HG02623 (cell line): ENCODE data around the gene CDHR1.
A peak's percentile ranks its signal among the peaks of the same experiment; 100 is the strongest.
"Not testable (repeated sequence)": the region's sequence is repeated elsewhere in the genome, so short reads cannot be mapped to it uniquely, and the experiment has no call there.

Source experiments
- ATAC-seq: cut with Tn5 transposase; IDR thresholded peaks from one replicate; pipeline ENCODE4 v1.9.1; 2021; ENCODE audit warnings: moderate library complexity; ENCODE audit not compliant: unreplicated experiment

CDHR1 gene

DNA sequence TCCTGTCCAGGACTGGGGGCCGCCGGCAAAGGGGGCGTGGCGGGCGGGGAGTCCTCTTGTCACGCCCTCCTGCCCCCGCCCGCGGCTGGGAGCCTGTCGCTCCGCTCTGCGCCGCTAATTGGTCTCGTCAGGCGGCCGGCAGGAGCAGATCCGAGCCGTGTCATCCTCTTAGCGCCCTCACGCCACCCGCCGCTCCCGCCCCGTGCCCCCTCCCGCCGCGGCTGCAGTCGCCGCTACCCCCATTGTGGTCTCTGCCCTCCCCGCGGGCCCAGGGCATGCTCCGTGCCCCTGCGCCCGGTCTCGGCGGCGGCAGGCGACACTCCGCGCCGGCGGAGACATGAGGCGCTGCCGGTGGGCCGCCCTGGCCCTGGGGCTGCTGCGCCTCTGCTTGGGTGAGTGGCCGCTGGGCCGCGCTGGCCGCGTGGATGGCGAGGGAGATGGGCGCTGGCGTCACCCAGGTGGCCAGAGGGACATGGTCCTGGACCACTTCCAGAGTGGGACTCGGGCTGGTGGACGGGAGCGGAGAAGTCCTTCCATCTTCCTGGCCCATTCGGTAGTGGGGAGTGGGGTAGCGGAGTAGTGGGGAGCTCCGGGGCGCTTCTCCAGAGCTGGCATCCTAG lies at the start of gene CDHR1:
CDHR1 (plus strand) TSS at position 114 of the 620 bp plus-strand sequence; CDS start at position 338, 224 bp downstream.
- peak; percentile 58 for ATAC-seq

GRCh38 chr10:84147347-84147746 lies 47.0 kb upstream of the CDHR1 start:
- ATAC-seq: no peak

GRCh38 chr10:84148006-84148597 lies 46.2 kb upstream of the CDHR1 start:
- ATAC-seq: peak; percentile 49

GRCh38 chr10:84149854-84150253 lies 44.5 kb upstream of the CDHR1 start:
- ATAC-seq: no peak

DNA sequence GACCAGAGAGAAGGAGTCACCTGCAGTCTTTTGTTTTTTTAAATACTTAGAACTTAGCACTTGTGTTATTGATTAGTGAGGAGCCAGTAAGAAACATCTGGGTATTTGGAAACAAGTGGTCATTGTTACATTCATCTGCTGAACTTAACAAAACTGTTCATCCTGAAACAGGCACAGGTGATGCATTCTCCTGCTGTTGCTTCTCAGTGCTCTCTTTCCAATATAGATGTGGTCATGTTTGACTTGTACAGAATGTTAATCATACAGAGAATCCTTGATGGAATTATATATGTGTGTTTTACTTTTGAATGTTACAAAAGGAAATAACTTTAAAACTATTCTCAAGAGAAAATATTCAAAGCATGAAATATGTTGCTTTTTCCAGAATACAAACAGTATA lies 41.6 kb upstream of the CDHR1 start:
- no peak for ATAC-seq

DNA sequence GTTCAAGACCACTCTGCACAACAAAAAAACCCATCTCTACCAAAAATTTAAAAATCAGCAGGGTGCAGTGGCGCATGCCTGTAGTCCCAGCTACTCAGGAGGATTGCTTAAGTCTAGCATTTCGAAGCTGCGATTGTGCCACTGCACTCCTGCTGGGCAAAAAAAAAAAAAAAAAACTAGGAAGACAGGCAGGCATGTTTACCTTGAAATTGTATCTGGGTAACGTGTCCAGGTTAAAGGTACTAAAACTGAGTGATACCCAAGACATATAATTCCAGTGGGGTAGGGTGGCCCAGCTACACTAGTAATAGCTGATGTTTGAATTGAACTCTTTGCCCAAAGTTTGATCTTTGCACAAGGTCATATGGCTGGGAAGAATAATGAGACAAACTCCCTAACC lies 38.8 kb upstream of the CDHR1 start:
- ATAC-seq: no peak

DNA sequence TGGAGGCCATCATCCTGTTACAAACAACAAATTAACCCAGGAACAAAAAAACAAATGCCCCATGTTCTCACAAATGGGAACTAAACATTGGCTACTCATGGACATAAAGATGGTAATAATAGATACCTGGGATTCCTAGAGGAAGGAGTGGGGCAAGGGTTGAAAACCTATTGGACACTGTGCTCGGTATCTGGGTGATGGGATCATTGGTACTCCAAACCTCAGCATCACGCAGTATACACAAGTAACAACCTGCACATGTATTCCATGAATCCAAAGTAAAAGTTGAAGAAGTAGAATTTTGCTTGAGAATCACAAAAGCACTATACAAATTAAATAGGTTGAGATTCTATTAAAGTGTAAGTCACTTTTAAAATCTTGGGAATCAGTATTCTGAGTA lies 38.3 kb upstream of the CDHR1 start:
- ATAC-seq: no peak

GRCh38 chr10:84156768-84157167 lies 37.6 kb upstream of the CDHR1 start:
- ATAC-seq: no peak

DNA sequence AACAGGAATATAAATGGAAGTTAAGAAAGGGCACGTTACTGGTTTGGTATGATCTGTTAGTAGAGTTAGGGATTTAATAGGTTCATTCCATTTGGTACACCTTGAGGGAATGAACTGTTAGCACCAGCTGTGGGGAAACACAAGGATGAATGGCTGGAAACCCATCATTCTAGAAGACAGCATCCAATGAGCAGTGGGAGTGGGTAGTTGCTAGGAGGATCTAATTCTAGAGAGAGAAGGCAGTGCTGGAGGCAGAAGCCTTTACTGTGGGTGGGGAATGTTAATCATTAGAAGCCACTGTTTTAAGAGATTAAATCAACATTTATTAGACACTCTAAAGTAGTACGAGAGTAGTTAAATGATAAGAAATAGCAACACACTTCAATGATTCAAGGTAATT lies 36.3 kb upstream of the CDHR1 start:
- ATAC-seq: no peak

- ATAC-seq: no peak
Measured at GRCh38 chr10:84158550-84158949, 35.8 kb upstream of the CDHR1 start.

- ATAC-seq: no peak
Measured at GRCh38 chr10:84159076-84159685, 35.2 kb upstream of the CDHR1 start.

- ATAC-seq: no peak
Measured at GRCh38 chr10:84160663-84161362, 33.5 kb upstream of the CDHR1 start.

GRCh38 chr10:84163996-84164395 lies 30.3 kb upstream of the CDHR1 start:
- no peak for ATAC-seq

GRCh38 chr10:84164442-84164841 lies 29.9 kb upstream of the CDHR1 start:
- no peak for ATAC-seq

GRCh38 chr10:84166620-84167288 lies 27.6 kb upstream of the CDHR1 start:
- peak; percentile 49 for ATAC-seq

DNA sequence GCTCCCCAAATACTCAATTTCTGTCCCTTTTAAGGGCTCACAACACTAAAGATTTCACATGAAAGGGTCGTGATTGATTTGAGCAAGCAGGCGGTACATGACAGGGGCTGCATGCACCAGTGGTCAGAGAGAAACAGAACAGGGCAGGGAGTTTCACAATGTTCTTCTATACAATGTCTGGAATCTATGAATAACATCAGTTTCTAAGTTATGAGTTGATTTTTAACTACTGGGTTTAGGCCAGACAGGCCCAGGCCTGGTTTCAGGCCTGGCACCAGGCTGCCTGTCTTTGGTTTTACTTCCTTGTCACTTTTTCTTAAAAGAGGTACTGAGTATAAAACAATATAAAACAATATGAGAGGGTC lies 27.1 kb upstream of the CDHR1 start:
- peak; percentile 1 for ATAC-seq

DNA sequence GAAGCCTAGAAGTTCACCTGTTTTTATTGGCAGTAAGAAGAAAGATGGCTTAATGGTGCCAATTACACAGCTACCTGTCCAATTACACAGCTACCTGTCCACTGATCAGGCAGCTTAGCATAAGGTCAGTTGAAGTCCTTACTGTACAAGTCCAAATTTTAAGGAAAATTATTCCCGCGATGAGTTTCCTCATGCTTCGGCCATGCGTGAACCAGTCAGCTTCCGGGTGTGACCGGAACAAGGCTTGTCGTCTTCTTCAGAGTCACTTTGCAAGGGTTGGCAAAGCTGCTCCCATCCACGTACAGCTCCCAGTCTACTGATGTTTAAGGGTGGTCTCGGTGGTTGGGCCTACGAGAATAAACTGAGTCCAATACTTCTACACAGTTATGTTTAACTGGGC lies 26.0 kb upstream of the CDHR1 start:
- not testable (repeated sequence) for ATAC-seq

DNA sequence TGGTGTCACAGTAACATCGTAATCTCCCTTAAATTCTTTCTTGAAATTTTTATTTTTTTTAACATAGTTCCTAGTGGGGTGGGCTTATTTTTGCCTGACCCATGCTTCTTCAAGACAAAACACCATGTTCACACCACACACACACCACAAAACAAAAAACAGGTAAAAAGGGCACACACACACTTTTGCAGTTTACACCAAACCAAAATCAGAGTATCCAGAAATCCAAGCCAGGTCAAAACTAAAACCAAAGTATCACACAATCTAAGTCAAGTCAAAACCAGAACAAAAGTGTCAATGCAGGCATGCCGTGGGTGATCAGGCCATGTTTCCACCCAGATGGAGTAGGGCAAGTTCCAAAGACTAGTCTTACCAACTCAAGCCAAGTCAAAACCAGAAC lies 23.1 kb upstream of the CDHR1 start:
- not testable (repeated sequence) for ATAC-seq

GRCh38 chr10:84171700-84172466 lies 22.5 kb upstream of the CDHR1 start:
- peak; percentile 26 for ATAC-seq

- peak; percentile 45 for ATAC-seq
Measured at GRCh38 chr10:84172467-84173356, 21.6 kb upstream of the CDHR1 start.
